HL-60 (cell line): Measurements from ENCODE around the gene GALNT17.

ENCODE experiments used
- POLR2AphosphoS5 ChIP-seq: IDR thresholded peaks from 2 replicates; pipeline ENCODE4 v1.6.1; 2012; ENCODE audit warnings: low read depth
- TF ChIP-seq, protein P1 (sequence below): IDR thresholded peaks from one replicate; pipeline ENCODE4 v1.5.1; 2011; ENCODE audit warnings: low read length, control low read depth, inconsistent platforms; ENCODE audit not compliant: insufficient read depth
- TF ChIP-seq, protein P2 (sequence below): IDR thresholded peaks from 2 replicates; pipeline ENCODE4 v1.6.1; 2012; ENCODE audit warnings: low read depth; ENCODE audit not compliant: insufficient replicate concordance

DNA sequence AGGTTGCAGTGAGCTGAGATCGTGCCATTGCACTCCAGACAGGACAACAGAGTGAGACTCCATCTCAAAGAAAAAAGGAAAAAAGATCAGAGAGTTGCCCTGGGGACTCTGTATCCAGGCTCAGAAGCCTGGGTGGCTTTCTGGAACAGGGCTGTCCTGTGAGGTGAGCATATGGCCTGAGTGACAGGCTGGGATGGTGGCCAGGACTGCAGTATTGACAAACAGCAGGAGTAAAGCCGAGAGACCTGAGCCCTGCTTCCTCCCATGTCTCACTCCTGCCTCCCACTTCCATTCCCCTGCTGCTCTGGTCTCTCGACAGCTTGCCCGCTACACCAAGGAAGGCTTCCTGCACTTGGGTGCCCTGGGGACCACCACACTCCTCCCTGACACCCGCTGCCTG, 578.5 kb downstream of the GALNT17 start:
- TF ChIP-seq, protein P1, sequence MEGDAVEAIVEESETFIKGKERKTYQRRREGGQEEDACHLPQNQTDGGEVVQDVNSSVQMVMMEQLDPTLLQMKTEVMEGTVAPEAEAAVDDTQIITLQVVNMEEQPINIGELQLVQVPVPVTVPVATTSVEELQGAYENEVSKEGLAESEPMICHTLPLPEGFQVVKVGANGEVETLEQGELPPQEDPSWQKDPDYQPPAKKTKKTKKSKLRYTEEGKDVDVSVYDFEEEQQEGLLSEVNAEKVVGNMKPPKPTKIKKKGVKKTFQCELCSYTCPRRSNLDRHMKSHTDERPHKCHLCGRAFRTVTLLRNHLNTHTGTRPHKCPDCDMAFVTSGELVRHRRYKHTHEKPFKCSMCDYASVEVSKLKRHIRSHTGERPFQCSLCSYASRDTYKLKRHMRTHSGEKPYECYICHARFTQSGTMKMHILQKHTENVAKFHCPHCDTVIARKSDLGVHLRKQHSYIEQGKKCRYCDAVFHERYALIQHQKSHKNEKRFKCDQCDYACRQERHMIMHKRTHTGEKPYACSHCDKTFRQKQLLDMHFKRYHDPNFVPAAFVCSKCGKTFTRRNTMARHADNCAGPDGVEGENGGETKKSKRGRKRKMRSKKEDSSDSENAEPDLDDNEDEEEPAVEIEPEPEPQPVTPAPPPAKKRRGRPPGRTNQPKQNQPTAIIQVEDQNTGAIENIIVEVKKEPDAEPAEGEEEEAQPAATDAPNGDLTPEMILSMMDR = no peak
- no peak for TF ChIP-seq POLR2AphosphoS5
- TF ChIP-seq, protein P2, sequence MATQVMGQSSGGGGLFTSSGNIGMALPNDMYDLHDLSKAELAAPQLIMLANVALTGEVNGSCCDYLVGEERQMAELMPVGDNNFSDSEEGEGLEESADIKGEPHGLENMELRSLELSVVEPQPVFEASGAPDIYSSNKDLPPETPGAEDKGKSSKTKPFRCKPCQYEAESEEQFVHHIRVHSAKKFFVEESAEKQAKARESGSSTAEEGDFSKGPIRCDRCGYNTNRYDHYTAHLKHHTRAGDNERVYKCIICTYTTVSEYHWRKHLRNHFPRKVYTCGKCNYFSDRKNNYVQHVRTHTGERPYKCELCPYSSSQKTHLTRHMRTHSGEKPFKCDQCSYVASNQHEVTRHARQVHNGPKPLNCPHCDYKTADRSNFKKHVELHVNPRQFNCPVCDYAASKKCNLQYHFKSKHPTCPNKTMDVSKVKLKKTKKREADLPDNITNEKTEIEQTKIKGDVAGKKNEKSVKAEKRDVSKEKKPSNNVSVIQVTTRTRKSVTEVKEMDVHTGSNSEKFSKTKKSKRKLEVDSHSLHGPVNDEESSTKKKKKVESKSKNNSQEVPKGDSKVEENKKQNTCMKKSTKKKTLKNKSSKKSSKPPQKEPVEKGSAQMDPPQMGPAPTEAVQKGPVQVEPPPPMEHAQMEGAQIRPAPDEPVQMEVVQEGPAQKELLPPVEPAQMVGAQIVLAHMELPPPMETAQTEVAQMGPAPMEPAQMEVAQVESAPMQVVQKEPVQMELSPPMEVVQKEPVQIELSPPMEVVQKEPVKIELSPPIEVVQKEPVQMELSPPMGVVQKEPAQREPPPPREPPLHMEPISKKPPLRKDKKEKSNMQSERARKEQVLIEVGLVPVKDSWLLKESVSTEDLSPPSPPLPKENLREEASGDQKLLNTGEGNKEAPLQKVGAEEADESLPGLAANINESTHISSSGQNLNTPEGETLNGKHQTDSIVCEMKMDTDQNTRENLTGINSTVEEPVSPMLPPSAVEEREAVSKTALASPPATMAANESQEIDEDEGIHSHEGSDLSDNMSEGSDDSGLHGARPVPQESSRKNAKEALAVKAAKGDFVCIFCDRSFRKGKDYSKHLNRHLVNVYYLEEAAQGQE = no peak
